Lung (tissue), 12 donors: Measurements from ENCODE around the gene SNRPE. TPM values are rescaled to one million over a fixed set of nuclear protein-coding genes. Genes with fewer than 3 reads are reported as not detected.
A peak's percentile ranks its signal among the peaks of the same experiment; 100 is the strongest.

Experiments used
- ATAC-seq: fragments of 200-7000 bp; cut with Tn5 transposase; one replicate; pipeline ENCODE4 v1.9.1; 2020; ENCODE audit warnings: moderate number of reproducible peaks; ENCODE audit not compliant: insufficient read depth, low FRiP score
- DNase-seq, 3 donors: peaks; one replicate each; pipeline ENCODE4 v3.0.0-alpha.2; 2013 to 2017
- H3K27ac ChIP-seq, 2 donors: one replicate each; pipeline ENCODE4 v1.5.1; 2013; ENCODE audit warnings: mild to moderate bottlenecking in 2 of 2, moderate library complexity in 2 of 2, control low read depth in 1 of 2, inconsistent platforms in 1 of 2, low read depth in 1 of 2, low read length in 1 of 2
- H3K27me3 ChIP-seq, 3 donors: one replicate each; pipeline ENCODE4 v1.5.1; 2013; ENCODE audit warnings: low read length in 2 of 3; ENCODE audit not compliant: control insufficient read depth in 3 of 3, insufficient read depth in 3 of 3
- H3K36me3 ChIP-seq, 4 donors: one replicate each; pipeline ENCODE4 v1.5.1; 2013; ENCODE audit warnings: low read length in 4 of 4, mild to moderate bottlenecking in 1 of 4, moderate library complexity in 1 of 4; ENCODE audit not compliant: control insufficient read depth in 4 of 4, insufficient read depth in 4 of 4
- H3K4me1 ChIP-seq, 5 donors: one replicate each; pipeline ENCODE4 v1.5.1; 2013; ENCODE audit warnings: low read length in 5 of 5, mild to moderate bottlenecking in 2 of 5, moderate library complexity in 1 of 5; ENCODE audit not compliant: control insufficient read depth in 5 of 5, insufficient read depth in 5 of 5
- H3K4me3 ChIP-seq: one replicate; pipeline ENCODE4 v1.5.1; 2013; ENCODE audit warnings: mild to moderate bottlenecking, control low read depth, moderate library complexity
- H3K9ac ChIP-seq, 2 donors: one replicate each; pipeline ENCODE4 v1.5.1; 2013; ENCODE audit warnings: low read length in 2 of 2, control low read depth in 1 of 2; ENCODE audit not compliant: insufficient read depth in 1 of 2
- H3K9me3 ChIP-seq, 4 donors: one replicate each; pipeline ENCODE4 v1.5.1; 2013; ENCODE audit warnings: low read length in 3 of 4, mild to moderate bottlenecking in 1 of 4, moderate library complexity in 1 of 4; ENCODE audit not compliant: control insufficient read depth in 4 of 4, insufficient read depth in 3 of 4
- CTCF ChIP-seq: IDR thresholded peaks from 2 replicates; pipeline ENCODE4 v1.5.1; 2012; ENCODE audit warnings: mild to moderate bottlenecking; ENCODE audit errors: control extremely low read depth, extremely low read depth
- WGBS, 2 donors: extraction: QIAGEN DNeasy Blood & Tissue Kit; methylation state at CpG; one replicate each; pipeline ENCODE4 v1.1.7; 2013; 5-methylcytosine and 5-hydroxymethylcytosine counted together
- polyA plus RNA-seq, 2 donors: library from polyadenylated mRNA; stranded (reverse); fragments of 200-250 nt; gene quantifications; one replicate each; pipeline ENCODE4 v1.2.1, GENCODE V29; 2013
- total RNA-seq, 2 donors: library from RNA; depleted of rRNA in 1 of 2; stranded (reverse); fragments of >200 nt in 1 of 2; gene quantifications; one replicate each; pipeline ENCODE4 v1.2.1, GENCODE V29; 2014 to 2021
- donor health status: control.
- donor health status: control.
- donor health status: Bipolar disorder and iron deficiency.
- donor health status: healthy.
- donor health status: DM: yes; HTN: yes; CAD: no.

Gene SNRPE
- total and polyA plus RNA-seq, 4 donors = 43.4 to 109 (median 84.9) TPM

- Histone ChIP-seq H3K36me3 (no peaks in the 10 kb centered on the region), H3K27me3 (no peaks in the 10 kb centered on the region), H3K9me3 (no peaks in the 10 kb centered on the region), H3K4me1 (peaks cover 0 to 3% (median 0%) of the 10 kb centered on the region in 5 donors), H3K27ac (no peak overlapping the region), H3K9ac (no peak overlapping the region), H3K4me3 (no peak overlapping the region)
- WGBS, 2 donors = 78 to 85% methylated on average over 5 of the region's 5 CpGs
- no peak for ATAC-seq
- no peak for DNase-seq
- no peak for TF ChIP-seq CTCF
Measured at GRCh38 chr1:203911806-203912205, 50.4 kb downstream of the SNRPE start.

- Histone ChIP-seq H3K4me1 (peaks cover 0 to 3% (median 0%) of the 10 kb centered on the region in 5 donors), H3K36me3 (no peaks in the 10 kb centered on the region), H3K9ac (no peak overlapping the region), H3K9me3 (no peaks in the 10 kb centered on the region), H3K27me3 (no peaks in the 10 kb centered on the region), H3K27ac (no peak overlapping the region), H3K4me3 (no peak overlapping the region)
- WGBS, 2 donors = 62 to 73% methylated on average over 3 of the region's 3 CpGs
- DNase-seq = no peak
- ATAC-seq = no peak
- no peak for TF ChIP-seq CTCF
Measured at GRCh38 chr1:203913073-203913521, 51.7 kb downstream of the SNRPE start.

- no peak for TF ChIP-seq CTCF
- ATAC-seq (no peak), DNase-seq (peak in 1 of 3 donors; percentile 9)
- no peak overlapping the region for H3K9ac ChIP-seq
- no peak overlapping the region for H3K4me3 ChIP-seq
- H3K27me3 ChIP-seq = no peaks in the 10 kb centered on the region
- no peaks in the 10 kb centered on the region for H3K9me3 ChIP-seq
- WGBS, 2 donors = 72 to 83% methylated on average over 3 of the region's 3 CpGs
- H3K27ac ChIP-seq = no peak overlapping the region
- H3K4me1 ChIP-seq = peaks cover 0 to 3% (median 0%) of the 10 kb centered on the region in 5 donors
- no peaks in the 10 kb centered on the region for H3K36me3 ChIP-seq
Measured at GRCh38 chr1:203914292-203914691, 52.9 kb downstream of the SNRPE start.

- Histone ChIP-seq H3K4me1 (peaks cover 0 to 3% (median 0%) of the 10 kb centered on the region in 5 donors), H3K9ac (no peak overlapping the region), H3K9me3 (no peaks in the 10 kb centered on the region), H3K27me3 (no peaks in the 10 kb centered on the region), H3K27ac (no peak overlapping the region), H3K4me3 (no peak overlapping the region), H3K36me3 (no peaks in the 10 kb centered on the region)
- no peak for ATAC-seq
- WGBS, 2 donors = 79 to 90% methylated on average over 3 of the region's 3 CpGs
- TF ChIP-seq CTCF = no peak
- DNase-seq = no peak
Measured at GRCh38 chr1:203915811-203916210, 54.4 kb downstream of the SNRPE start.
